GM06990 (cell line): ENCODE measurements around the gene MED27.

Experiments
- DNase-seq: peaks from one replicate; pipeline ENCODE4 v3.0.0-alpha.2; 2011; ENCODE audit not compliant: insufficient read length; ENCODE audit errors: extremely low read depth
- H3K27me3 ChIP-seq: replicated peaks from 2 replicates; pipeline ENCODE4 v1.6.0; 2011; ENCODE audit warnings: low read length; ENCODE audit not compliant: control insufficient read depth, insufficient read depth
- H3K36me3 ChIP-seq: 2 replicates; pipeline ENCODE4 v1.5.1; 2011; ENCODE audit warnings: low read length; ENCODE audit not compliant: control insufficient read depth, insufficient read depth
- H3K4me3 ChIP-seq: replicated peaks from 2 replicates; pipeline ENCODE4 v1.5.1; 2011; ENCODE audit warnings: low read depth, mild to moderate bottlenecking, control low read depth, low read length
- TF ChIP-seq, protein P1 (sequence below): IDR thresholded peaks from 2 replicates; pipeline ENCODE4 v1.5.1; 2011; ENCODE audit warnings: low read length, control low read depth, mild to moderate bottlenecking, inconsistent platforms; ENCODE audit not compliant: insufficient read depth, poor library complexity, severe bottlenecking

The MED27 gene

DNA sequence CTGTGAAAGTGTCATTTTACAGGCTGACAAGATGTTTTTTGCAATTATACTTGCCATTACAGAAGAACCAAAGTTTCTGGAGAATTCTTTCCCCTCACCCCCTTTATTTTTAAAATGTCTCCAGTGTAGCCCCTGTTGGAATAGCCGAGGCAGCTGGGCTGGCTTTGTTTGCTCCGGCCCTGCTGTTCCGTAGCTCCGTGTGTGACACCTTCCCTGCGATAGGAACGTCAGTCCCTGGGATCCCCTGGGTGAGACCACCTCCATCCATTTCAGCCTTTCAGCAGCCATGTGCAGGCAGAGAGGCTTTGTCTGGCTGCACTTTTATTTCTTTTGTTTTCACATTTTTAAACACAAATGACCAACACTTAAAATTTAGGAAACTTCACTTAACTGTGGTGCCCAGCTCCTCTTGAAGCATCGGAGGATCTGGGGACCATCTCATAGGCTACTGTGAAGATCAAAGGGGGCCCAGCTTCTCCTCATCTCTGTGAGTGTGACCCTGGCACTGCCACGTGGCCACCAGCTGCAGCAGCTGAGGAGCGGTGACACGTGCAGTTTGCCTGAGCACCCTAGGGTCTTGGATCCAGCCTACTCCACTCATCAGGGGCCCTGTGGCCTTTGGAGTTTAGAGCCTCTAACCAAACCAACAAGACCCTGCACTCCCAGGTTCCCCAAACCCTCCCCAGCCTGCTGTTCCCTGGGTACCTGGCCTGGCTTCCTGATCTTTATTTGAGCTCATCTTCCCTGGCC, 214.0 kb downstream of the MED27 start:
- H3K36me3 ChIP-seq = peaks cover 3% of the 10 kb centered on the region

DNA sequence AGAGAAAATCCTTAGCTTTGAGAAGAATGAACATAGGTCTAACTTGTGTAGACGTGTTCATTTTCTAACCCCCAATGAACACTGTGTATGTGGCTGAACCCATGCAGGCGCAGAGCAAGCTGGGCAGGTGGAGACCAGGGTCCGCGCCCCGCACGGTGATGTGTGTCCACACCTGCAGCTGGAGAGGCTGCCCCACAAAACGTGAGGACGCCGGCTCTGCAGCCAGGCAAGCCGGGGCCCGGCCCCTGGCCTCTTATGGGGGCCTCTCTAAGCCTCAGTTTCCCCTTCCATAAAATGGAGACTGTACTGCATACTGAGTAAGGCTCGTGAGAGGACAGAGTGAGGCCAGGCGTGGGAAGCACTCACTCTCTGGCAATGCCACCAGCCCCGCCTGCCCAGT, 215.1 kb downstream of the MED27 start:
- Histone ChIP-seq H3K36me3 (peaks cover 3% of the 10 kb centered on the region), H3K4me3 (no peak overlapping the region), H3K27me3 (no peaks in the 10 kb centered on the region)
- TF ChIP-seq, protein P1, sequence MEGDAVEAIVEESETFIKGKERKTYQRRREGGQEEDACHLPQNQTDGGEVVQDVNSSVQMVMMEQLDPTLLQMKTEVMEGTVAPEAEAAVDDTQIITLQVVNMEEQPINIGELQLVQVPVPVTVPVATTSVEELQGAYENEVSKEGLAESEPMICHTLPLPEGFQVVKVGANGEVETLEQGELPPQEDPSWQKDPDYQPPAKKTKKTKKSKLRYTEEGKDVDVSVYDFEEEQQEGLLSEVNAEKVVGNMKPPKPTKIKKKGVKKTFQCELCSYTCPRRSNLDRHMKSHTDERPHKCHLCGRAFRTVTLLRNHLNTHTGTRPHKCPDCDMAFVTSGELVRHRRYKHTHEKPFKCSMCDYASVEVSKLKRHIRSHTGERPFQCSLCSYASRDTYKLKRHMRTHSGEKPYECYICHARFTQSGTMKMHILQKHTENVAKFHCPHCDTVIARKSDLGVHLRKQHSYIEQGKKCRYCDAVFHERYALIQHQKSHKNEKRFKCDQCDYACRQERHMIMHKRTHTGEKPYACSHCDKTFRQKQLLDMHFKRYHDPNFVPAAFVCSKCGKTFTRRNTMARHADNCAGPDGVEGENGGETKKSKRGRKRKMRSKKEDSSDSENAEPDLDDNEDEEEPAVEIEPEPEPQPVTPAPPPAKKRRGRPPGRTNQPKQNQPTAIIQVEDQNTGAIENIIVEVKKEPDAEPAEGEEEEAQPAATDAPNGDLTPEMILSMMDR = no peak
- no peak for DNase-seq

More for the DNA sequence above, 214.0 kb downstream of the MED27 start:
- DNase-seq = no peak
- Histone ChIP-seq H3K4me3 (no peak overlapping the region), H3K27me3 (no peaks in the 10 kb centered on the region)
- TF ChIP-seq, protein P1 = no peak

DNA sequence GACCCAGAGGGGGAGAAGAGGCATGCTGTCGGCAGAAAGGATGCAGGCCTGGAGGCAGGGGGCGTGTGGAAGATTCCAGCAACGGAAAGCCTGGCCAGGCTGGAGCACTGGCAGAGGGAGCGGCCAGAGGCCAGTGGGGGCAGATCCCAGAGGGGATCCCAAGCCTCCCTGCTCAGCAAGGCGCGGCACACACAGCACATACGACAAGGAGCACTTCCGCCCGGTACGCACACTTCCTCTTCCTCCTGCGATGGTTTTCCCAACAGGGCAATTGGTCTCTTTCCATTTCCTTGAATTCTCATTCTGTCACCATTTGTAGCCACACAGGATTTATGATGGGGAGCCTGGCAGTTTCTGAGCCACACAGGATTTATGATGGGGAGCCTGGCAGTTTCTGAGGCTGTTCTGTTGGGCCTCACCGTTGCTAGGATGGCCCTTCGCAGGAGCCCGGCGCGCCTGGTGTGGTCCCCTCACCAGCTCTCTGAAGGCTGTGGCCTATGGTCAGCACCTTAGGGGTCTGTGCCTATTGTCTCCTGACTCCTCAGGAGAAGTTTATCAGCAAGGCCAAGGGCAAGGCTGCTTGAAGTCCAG, 216.3 kb downstream of the MED27 start:
- TF ChIP-seq, protein P1 = no peak
- Histone ChIP-seq H3K36me3 (peaks cover 3% of the 10 kb centered on the region), H3K4me3 (no peak overlapping the region), H3K27me3 (no peaks in the 10 kb centered on the region)
- no peak for DNase-seq

DNA sequence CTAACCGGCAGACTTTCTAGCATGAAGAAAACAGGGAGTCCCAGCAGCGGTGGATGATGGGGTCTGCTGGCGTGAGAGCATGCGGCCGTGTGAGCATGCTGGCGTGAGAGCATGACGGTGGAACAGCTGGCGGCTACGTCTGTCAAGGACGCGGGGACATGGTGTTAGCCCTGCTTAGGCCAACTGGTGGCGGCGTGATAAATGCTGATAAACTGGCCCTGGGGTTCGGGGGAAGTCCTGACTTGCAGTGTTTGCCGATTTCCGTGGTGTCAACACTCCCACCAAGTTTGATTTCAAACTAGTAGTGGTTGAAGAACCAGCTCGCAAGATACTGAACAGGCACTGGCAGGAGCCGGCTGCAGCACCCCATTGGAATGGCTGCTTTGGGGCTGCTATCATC, 217.4 kb downstream of the MED27 start:
- DNase-seq = no peak
- TF ChIP-seq, protein P1 = no peak
- H3K4me3 ChIP-seq = no peak overlapping the region
- no peaks in the 10 kb centered on the region for H3K27me3 ChIP-seq
- peaks cover 3% of the 10 kb centered on the region for H3K36me3 ChIP-seq

DNA sequence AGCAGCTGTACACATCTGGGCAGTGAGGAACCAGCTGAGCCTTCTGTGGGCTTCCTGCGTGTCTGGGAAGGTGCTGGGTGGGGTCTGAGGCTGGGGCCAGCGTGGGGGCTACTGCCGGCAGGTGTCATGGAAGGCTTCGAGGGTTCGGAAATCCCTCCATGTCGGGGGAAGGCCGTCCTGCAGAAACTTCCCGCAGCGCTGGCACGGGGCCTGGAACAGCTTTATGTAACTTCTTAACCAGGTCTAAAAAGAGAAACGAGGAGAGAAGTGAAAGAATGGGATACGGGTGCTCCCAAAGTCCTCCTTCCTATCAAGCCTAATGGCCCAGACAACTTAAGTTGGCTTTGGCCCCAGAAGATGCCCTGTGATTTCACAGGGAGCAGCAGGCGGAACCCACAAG, 219.2 kb downstream of the MED27 start:
- no peak for DNase-seq
- TF ChIP-seq, protein P1 = no peak
- Histone ChIP-seq H3K4me3 (no peak overlapping the region), H3K36me3 (peaks cover 3% of the 10 kb centered on the region), H3K27me3 (no peaks in the 10 kb centered on the region)
